Amygdala (tissue), 56 donors: ENCODE results near the gene RNF186.
"Not testable (repeated sequence)": the region's sequence is repeated elsewhere in the genome, so short reads cannot be mapped to it uniquely, and the experiment has no call there.

Experiments used
- DNase-seq, 56 donors: peaks; one replicate each; lab custom pipeline; 2025; lab: John Stamatoyannopoulos, UW

RNF186 gene

DNA sequence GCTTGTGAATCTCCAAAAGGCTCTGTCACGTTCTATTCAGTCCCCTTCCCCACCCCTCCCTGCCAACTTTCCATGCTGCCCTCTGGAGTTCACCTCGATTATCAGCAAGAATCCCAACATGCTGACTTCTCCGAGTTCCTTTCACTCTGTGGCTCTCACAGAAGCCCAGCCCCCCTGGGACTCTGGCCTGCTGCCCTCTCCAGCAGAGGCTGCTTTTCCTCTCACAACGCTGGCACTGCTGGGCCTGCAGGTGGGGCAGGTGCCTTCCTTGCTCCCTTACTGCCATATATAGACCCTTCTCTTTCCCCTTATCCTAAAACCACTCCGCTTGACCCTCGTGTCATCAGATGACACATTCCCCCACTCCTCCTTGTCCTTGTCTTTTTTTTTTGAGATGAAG lies 10.2 kb upstream of the RNF186 start:
- no peak for DNase-seq

DNA sequence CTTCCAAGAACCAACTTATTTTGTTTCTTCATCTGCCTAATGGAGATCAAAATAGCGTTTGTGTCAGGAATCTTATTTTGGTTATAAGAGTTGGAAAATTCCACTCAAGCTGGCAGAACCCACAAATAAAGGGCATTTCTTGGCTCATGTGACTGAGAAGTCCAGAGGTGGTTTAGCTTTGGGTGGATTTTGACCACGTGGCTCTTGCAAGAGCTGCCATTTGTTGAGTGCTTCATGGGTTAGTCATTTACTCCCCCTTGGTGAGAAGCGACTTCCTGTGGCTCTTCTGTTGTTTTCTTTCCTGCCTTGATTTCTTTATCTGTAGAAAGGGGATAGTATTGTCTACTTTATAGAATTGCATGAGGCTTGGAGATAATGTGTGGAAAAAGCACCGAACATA lies 9.5 kb upstream of the RNF186 start:
- DNase-seq = no peak

GRCh38 chr1:19824036-19824435 lies 9.0 kb upstream of the RNF186 start:
- no peak for DNase-seq

DNA sequence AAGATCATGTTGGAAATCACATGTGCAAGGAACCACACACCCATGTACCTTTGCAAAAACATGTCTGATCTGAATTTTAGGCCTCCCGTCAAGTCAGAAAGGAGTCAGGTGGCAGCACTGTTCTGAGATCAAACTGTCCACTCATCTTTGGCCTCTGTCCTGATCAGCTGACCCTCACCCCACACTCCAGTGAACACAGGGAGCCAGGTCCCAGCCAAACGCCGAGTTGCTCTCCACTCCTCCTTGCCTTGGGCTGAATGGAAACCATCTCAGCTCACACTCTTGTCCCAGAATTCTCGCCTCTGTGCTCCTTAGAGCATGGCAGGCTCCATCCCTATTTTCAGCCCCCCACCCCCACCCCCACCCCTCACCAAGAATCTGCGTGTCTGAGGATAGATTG lies 4.6 kb upstream of the RNF186 start:
- DNase-seq = no peak

DNA sequence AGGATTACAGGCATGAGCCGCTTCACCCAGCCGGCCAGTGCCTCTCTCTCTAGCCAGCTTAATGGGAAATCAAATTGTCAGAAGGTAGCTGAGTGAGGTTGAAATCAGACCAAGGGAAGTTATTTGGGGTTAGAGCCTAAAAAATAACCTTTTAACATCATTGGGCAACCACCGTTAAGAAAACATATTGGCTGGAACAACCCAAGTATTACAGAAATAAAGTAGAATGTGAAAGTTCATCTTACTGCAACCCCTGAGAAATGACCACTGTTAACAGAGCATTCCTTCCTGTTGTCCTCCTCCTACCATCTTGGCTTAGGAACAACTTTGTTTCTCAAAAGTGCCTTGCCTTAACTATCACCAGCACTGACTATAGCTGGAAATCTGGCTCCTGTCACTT lies 3.2 kb upstream of the RNF186 start:
- no peak for DNase-seq

DNA sequence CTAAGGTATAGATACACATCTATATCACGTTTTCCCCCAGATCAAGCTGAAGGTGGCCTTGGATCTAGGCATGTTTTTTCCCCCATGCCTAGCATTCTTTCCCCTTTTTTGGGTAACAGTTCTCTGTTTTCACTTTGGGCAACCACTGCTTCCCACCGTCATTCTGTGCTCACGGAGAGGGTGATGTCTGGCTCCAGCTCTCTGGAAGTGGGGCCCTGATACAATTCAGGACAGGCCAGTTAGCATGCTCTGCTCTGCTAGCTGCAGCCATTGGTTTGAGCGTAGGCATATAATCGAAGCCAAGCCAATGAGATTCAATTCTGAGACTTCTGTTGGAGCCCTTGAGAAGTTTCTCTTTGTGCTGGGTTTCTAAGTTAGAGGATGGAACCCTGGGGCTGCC lies 2.1 kb upstream of the RNF186 start:
- DNase-seq = no peak

DNA sequence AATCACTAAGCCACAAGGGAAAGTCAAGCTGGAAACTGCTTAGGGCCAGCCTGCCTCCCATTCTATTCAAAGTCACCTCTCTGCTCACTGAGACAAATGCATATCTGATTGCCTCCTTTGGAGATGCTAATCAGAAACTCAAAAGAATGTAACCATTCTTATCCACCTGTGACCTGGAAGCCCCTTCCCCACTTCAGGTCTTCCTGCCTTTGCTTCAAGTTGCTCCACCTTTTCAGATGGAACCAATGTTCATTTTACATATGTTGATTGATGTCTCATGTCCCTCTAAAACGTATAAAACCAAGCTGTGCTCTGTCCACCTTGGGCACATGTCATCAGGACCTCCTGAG lies 1.6 kb upstream of the RNF186 start:
- DNase-seq = not testable (repeated sequence)

DNA sequence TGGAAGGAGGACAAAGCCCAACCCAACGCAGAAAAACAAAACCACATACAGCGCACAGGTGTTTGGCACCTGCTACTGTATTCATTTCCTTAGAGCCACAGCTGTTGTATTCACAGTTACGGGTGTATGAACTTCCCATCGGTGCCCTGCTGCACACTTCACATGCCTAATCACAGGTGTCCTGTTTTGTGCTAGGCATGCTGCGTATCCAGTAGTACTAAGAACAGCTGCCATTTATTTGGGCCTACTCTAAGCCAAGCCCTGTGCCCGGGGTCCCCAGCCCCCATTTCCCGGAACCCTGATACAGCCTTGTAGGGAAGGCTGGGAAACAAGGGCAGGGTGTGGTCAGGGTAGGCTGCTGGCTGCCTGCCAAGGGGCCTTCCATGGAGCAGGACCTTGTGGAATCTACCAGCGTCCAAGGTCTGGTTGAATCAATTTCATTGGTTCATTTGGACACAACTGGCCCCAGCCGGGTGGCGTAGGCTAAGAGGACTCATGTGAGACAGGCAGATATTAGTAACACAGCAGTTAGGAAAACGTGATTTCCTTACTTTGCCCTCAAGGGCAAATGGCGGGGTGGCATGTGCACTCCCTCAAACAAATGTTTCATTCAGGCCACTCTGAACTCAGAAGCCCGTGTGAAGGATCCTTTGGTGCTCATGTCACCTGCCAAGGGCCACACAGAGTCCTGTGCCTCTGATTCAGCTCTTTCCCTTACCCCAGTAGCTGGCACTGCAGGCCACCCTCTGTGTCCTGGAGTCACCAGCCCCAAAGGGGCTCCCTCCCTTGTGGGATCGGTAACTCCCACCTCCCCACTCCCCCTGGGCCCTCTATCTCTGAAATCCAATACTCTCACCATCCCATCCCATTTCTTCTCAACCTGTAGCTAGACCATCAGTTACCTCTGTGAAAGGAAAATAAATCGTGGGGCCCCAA lies 986 bp upstream of the RNF186 start:
- DNase-seq = no peak

- no peak for DNase-seq
These were observed 830 bp downstream of the RNF186 start for GRCh38 chr1:19814244-19814661.

GRCh38 chr1:19813643-19813960 lies 1.5 kb downstream of the RNF186 start:
- DNase-seq = no peak

DNA sequence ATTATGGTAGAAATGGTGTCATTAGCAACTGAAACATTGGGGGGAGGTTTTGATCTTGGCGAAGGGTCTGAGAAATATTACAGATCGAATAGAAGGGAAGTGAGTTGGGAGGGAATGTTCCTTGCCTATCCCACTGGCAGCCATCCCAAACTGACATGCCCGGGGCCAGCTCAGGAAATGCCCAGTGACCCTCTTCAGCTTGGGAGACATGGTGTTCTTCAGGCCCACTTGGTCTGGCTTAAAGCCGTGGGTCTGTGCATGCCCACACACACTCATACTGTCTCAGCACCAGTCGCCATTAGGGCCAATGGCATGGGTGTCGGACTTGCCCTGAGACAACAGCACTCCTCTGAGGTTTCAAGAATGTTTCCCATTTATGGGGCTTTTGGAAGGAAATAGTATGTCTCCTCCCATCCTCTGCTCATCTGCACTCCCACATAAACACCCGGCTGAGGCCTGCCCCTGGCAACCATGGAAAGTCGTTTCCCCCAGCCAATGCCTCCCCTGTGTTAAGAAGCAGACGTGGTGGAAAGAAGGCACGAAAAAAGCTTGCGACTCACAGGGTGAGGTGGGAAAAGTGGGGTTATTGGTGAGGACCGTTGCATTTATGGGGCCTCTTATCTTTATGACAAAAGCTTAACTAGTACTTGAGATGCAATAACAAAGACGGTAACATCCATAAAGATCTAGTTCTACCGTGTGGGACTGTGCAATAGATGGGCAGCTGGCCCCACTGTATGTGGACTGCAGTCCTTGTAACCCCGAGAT lies 2.0 kb downstream of the RNF186 start:
- no peak for DNase-seq

- no peak for DNase-seq
These were observed 3.8 kb downstream of the RNF186 start for GRCh38 chr1:19811206-19811851.

DNA sequence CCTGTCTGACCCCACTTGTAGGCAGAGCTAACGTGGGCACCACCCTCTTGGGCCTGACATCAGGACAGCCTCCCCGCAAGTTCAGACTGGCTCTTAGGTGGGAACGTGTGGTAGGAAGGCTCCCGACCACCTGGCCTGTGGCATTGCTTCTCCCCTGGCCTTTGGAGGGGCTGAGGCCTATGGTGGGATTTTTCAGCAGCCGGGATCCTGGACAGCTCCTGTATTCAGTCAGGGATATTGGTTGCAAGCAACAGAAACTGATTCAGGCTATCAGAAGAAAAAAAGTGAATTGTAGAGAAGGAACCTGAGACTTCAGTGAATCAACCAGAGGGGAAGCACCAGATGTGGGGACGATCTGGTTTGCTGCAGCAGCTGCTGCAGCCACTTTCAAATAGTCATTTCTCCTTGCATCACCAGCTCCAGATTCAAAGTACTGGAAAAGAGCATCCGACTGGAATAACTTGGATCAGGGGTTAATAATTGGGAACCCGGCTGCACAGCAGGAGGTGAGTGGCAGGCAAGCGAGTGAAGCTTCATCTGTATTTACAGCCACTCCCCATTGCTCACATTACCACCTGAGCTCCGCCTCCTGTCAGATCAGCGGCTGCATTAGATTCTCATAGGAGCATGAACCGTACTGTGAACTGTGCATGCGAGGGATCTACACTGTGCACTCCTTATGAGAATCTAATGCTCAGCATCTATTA lies 5.9 kb downstream of the RNF186 start:
- no peak for DNase-seq

DNA sequence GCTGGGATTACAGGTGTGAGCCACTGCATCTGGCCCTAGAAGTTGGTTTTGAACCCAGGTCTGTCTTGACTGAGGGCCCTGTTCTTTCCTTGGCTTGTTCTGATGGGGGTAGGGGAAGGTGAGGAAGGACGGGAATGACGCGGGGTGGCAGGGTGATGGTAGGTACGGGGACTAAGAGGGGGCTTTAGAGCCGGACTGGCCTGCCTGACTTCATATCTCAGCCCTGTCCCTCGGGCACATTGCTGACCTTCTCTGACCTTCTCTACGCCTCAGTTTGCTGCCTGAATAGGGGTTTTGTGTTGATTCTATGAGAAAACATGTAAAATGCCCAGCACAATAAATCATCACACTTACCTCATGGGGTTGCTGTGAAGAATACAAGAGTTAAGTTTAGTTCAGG lies 6.7 kb downstream of the RNF186 start:
- no peak for DNase-seq

- no peak for DNase-seq
These were observed 10.2 kb downstream of the RNF186 start for GRCh38 chr1:19804831-19805251.

GRCh38 chr1:19802269-19802668 lies 12.8 kb downstream of the RNF186 start:
- no peak for DNase-seq

- peak in 3 of 56 donors; percentile 4 to 17 (median 14) for DNase-seq
These were observed 14.8 kb downstream of the RNF186 start for GRCh38 chr1:19800076-19800804.

DNA sequence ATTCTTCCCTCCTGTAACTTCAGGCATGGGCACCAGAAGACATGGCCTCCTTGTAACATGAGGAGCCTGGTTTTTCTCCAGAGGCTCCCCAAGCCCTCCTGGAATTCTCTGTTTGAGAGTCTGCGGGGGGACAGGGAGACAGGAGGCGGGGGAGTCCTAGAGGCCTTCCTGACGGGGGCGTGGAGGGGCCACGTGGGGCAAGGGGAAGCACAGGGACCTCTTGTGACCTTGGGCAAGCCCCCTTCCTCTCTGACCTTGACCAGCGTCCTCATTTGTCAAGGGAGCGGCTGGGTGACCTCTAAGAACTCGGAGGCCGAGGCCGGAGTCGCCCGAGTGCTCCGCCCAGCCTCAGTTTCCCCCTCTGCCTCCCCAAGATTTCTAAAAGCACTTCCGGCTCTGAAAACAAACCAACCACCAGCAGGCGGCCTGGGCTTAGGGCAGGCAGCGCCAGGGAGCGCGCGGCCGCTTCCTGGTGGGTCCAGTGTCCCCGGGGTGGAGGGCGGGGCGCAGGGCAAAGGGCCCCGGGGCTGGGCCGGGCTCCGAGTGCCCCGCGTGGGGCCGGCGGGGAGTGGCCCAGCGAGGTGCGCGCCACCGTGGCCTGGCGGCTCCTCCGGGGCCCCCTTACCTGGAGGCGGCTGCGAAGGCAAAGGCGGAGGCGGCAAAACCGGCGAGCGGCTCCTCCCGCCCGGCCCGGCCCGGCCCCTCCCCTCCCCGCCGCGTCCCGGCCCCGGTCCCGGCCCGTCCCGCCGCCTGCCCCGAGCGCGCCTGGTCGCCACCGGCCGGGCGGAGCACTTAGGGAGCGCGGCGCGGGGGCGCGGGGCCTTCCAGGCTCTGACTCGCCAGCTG lies 15.6 kb downstream of the RNF186 start, which contains the start of gene TMCO4:
Gene TMCO4, minus strand, starts transcription at position 687 of the 846 bp plus-strand sequence. CDS start 19,158 bp downstream, outside the sequence.
- DNase-seq = peak in 6 of 56 donors; percentile 1 to 19 (median 8)
